ENCODE data around the gene PLXNA2.

DNA sequence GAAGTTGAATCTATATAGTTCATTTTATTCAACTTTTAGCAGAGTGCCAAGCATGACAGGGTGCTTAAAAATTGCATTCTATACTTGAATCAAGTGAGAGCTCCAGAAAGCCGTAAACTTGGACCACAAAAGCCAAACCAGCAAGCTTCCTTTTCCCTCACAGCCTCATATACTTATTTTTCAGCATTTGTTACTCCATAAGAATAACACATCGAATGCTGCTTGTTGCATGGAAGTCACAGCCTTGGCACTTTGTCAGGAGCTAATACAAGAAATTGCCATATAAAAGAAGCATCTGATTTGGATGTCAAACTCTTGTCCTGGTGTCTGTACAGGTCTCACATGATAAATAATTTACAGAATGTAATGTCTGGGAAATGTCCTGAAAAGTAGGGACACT lies 87.4 kb downstream of the PLXNA2 start:
- TF ChIP-seq POU2F2 (IDR thresholded peaks at IDR 0.05; ENCODE audit: low read depth, low read length) (no peak), POLR2AphosphoS5 (IDR thresholded peaks at IDR 0.05; ENCODE audit: low read depth, low read length) (no peak), TAF1 (IDR thresholded peaks at IDR 0.05; ENCODE audit: low read depth, low read length) (no peak), POLR2A (IDR thresholded peaks at IDR 0.05; ENCODE audit: low read depth, low read length) (no peak)

All from GM12891 (cell line).